Gastrocnemius medialis (tissue), 4 donors: ENCODE data around the gene DTNB. TPM values are rescaled to one million over a fixed set of nuclear protein-coding genes. Genes with fewer than 3 reads are reported as not detected.

ENCODE experiments used
- ATAC-seq, 2 donors: fragments of 150-250 bp; one replicate each; pipeline ENCODE4 v1.9.1; 2016
- DNase-seq, 2 donors: peaks; one replicate each; pipeline ENCODE4 v3.0.0-alpha.2; 2019
- H3K27ac ChIP-seq, 4 donors: fragments of 200-600 bp; sonication (generic); 1 replicate in 1 of 4; 2 replicates in 3 of 4; pipeline ENCODE4 v1.5.1; 2016 to 2018; ENCODE audit warnings: mild to moderate bottlenecking in 2 of 4, moderate library complexity in 1 of 4
- H3K27me3 ChIP-seq, 3 donors: fragments of 200-600 bp; sonication (generic) in 2 of 3; 1 replicate in 1 of 3; 2 replicates in 2 of 3; pipeline versions ENCODE4 v1.5.1 to v1.6.0; 2016 to 2019; ENCODE audit warnings: mild to moderate bottlenecking in 1 of 3, moderate library complexity in 1 of 3
- H3K36me3 ChIP-seq, 2 donors: fragments of 200-600 bp; sonication (generic) in 1 of 2; one replicate each; pipeline ENCODE4 v1.5.1; 2017 to 2018
- H3K4me1 ChIP-seq, 2 donors: fragments of 200-600 bp; sonication (generic) in 1 of 2; one replicate each; pipeline ENCODE4 v1.5.1; 2016 to 2017; ENCODE audit warnings: mild to moderate bottlenecking in 2 of 2
- H3K4me3 ChIP-seq, 4 donors: fragments of 200-600 bp; sonication (generic) in 3 of 4; 1 replicate in 1 of 4; 2 replicates in 3 of 4; pipeline ENCODE4 v1.5.1; 2016 to 2019; ENCODE audit warnings: mild to moderate bottlenecking in 2 of 4
- H3K9me3 ChIP-seq, 3 donors: fragments of 200-600 bp; sonication (generic) in 2 of 3; 1 replicate in 1 of 3; 2 replicates in 2 of 3; pipeline ENCODE4 v1.5.1; 2016 to 2019
- POLR2A ChIP-seq, 2 donors: fragments of 450-650 bp; IDR thresholded peaks; one replicate each; pipeline ENCODE4 v1.6.1; 2017; ENCODE audit warnings: antibody characterized with exemption in 2 of 2, mild to moderate bottlenecking in 2 of 2, moderate library complexity in 2 of 2
- in situ Hi-C, 4 donors: fragments of 200-750 bp; cut with MboI; loops; one replicate each; pipeline versions ENCODE4 v1.15.0 to v1.8.0; 2017; ENCODE audit warnings: low sequenced_read_pairs in 4 of 4
- intact Hi-C: fragments of 100-400 bp; cut with DNase I; formaldehyde crosslinking; loops from one replicate; pipeline ENCODE4 v1.15.1; 2023; ENCODE audit warnings: low total_unique reads
- total RNA-seq, 4 donors: library from RNA; depleted of rRNA; stranded (reverse); fragments of >200 nt; gene quantifications; one replicate each; pipeline versions ENCODE4 v1.1.0 to v1.2.3, GENCODE V29; 2016
- TF ChIP-seq, protein P1 (sequence below), 5 experiments: fragments of 450-650 bp in 3 of 5; fragments of 200-600 bp in 2 of 5; sonication (generic) in 2 of 5; IDR thresholded peaks in 4 of 5; conservative IDR thresholded peaks in 1 of 5; 1 replicate in 4 of 5; 2 replicates in 1 of 5; pipeline ENCODE4 v1.5.1; 2016 to 2019; ENCODE audit warnings: antibody characterized with exemption in 5 of 5, mild to moderate bottlenecking in 3 of 5, moderate library complexity in 3 of 5

Gene DTNB
- total RNA-seq, 4 donors from 2014 or later = 1.0 to 6.6 (median 4.1) TPM

DNA sequence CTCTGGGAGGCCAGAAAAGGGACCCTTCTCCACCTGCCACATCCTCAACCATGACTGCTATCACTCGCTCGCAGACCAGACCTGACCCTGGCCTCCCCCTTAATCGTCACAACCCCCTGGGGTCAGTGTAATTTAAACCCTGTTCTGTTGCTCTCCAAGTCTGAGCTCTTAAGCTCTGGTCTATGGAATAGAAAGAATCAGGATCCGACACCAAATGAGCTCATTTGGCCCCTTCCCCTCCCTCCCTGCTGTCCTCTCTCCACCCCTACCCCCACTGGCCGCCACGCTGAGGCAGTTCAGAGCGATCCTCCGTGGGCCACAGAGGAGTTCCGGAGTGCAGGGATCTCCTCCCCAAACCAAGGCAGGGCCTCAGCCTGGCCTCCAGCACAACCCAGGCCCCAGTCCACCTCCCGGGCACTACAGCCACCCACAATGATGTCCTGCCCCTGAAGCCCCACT lies 337.0 kb downstream of the DTNB start:
- Histone ChIP-seq H3K4me1 (peaks cover 83 to 90% of the 10 kb centered on the region in 2 donors), H3K27ac (peak overlapping the region; percentile 70 to 98 (median 85)), H3K27me3 (no peaks in the 10 kb centered on the region), H3K4me3 (no peak overlapping the region), H3K9me3 (no peaks in the 10 kb centered on the region), H3K36me3 (no peaks in the 10 kb centered on the region)
- ATAC-seq (no peak), DNase-seq (no peak)
- intact Hi-C loops = no loop called here
- in situ Hi-C loops = no loop called here
- TF ChIP-seq, protein P1, sequence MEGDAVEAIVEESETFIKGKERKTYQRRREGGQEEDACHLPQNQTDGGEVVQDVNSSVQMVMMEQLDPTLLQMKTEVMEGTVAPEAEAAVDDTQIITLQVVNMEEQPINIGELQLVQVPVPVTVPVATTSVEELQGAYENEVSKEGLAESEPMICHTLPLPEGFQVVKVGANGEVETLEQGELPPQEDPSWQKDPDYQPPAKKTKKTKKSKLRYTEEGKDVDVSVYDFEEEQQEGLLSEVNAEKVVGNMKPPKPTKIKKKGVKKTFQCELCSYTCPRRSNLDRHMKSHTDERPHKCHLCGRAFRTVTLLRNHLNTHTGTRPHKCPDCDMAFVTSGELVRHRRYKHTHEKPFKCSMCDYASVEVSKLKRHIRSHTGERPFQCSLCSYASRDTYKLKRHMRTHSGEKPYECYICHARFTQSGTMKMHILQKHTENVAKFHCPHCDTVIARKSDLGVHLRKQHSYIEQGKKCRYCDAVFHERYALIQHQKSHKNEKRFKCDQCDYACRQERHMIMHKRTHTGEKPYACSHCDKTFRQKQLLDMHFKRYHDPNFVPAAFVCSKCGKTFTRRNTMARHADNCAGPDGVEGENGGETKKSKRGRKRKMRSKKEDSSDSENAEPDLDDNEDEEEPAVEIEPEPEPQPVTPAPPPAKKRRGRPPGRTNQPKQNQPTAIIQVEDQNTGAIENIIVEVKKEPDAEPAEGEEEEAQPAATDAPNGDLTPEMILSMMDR (IDR thresholded peaks at IDR 0.05 in 4 of 5, conservative IDR thresholded peaks at IDR 0.05 in 1 of 5) = no peak
- no peak for TF ChIP-seq POLR2A (IDR thresholded peaks at IDR 0.05)

DNA sequence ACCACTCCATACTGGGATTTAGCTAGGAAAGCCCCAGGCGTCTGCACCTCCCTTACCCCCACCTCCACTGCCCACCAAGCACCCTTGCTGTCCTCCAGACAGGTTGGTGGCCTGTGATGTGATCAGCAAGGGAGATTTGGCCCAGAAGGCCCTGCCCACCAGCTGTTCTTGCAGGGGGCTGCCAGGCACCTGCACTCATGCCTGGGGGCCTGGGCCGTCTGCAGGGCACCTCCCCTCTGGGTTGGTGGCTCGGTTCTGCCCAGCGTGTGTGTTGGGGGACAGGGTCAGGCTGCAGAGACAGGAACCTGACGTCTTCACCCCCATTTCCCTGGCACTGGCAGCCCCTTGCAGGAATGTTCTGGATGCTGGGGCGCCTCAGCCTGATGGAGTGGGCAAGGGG lies 337.4 kb downstream of the DTNB start:
- Histone ChIP-seq H3K27me3 (no peaks in the 10 kb centered on the region), H3K36me3 (no peaks in the 10 kb centered on the region), H3K9me3 (no peaks in the 10 kb centered on the region), H3K4me3 (no peak overlapping the region), H3K27ac (peak overlapping the region; percentile 70 to 98 (median 85)), H3K4me1 (peaks cover 84 to 91% of the 10 kb centered on the region in 2 donors)
- in situ Hi-C loops (no loop called here), intact Hi-C loops (loop anchor here (2.0 kb wide), 1 partner anchor 19 kb away; no protein-coding TSS in a partner anchor)
- DNase-seq (no peak), ATAC-seq (no peak)
- TF ChIP-seq, protein P1 (IDR thresholded peaks at IDR 0.05 in 4 of 5, conservative IDR thresholded peaks at IDR 0.05 in 1 of 5) = no peak
- TF ChIP-seq POLR2A (IDR thresholded peaks at IDR 0.05) = no peak

DNA sequence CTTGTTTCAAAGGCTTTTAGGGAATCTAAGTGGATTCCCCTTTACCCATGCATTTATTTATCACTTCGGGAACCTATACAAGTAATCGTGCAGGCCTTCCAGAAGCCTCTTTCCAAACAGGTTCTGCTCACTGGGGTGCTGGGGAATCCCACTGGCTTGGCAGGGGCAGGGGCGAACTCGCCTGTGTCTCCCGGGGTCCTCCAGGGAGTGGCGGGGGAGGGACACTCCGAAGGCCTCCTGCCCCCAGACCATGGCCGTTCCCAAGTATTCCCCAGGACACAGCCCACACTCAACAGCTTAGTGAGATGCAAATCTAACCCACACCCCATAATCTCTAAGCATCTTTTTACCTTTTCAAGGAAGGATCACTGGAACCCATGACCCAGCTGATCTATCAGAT lies 338.2 kb downstream of the DTNB start:
- ATAC-seq = no peak

DNA sequence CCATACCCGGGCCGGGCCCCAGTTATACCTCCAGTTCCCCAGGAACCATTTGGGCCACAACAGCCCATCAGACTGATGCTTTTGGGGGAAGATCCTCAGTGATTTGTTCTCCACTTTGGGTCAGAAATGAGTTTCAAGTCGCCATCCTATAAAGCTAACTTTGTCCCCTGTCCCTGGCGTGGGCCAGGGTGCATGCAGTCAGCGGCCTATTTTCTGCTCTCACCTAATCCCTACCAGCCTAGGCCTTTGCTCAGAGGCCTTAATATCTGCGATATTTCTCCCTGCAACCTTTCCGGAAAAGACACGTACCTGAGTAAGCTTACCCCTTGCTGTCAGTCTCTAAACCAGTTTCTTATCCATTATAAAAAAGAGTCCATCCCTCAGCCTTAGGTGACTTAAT lies 338.9 kb downstream of the DTNB start:
- ATAC-seq (peak; percentile 63 to 65), DNase-seq (no peak)
- Histone ChIP-seq H3K4me1 (peaks cover 90 to 97% of the 10 kb centered on the region in 2 donors), H3K4me3 (no peak overlapping the region), H3K27me3 (no peaks in the 10 kb centered on the region), H3K36me3 (no peaks in the 10 kb centered on the region), H3K27ac (peak overlapping the region; percentile 70 to 98 (median 85)), H3K9me3 (no peaks in the 10 kb centered on the region)
- intact Hi-C loops = loop anchor here (2.0 kb wide), 1 partner anchor 18 kb away; no protein-coding TSS in a partner anchor
- in situ Hi-C loops = no loop called here
- TF ChIP-seq, protein P1 (IDR thresholded peaks at IDR 0.05 in 4 of 5, conservative IDR thresholded peaks at IDR 0.05 in 1 of 5) = no peak
- TF ChIP-seq POLR2A (IDR thresholded peaks at IDR 0.05) = no peak

More for the DNA sequence above, 338.2 kb downstream of the DTNB start:
- in situ Hi-C loops = no loop called here
- H3K9me3 ChIP-seq = no peaks in the 10 kb centered on the region
- peak overlapping the region; percentile 70 to 98 (median 85) for H3K27ac ChIP-seq
- DNase-seq = no peak
- intact Hi-C loops = loop anchor here (2.0 kb wide), 1 partner anchor 18 kb away; no protein-coding TSS in a partner anchor
- TF ChIP-seq POLR2A (IDR thresholded peaks at IDR 0.05) = no peak
- TF ChIP-seq, protein P1 (IDR thresholded peaks at IDR 0.05 in 4 of 5, conservative IDR thresholded peaks at IDR 0.05 in 1 of 5) = no peak
- H3K36me3 ChIP-seq = no peaks in the 10 kb centered on the region
- H3K4me3 ChIP-seq = no peak overlapping the region
- peaks cover 91 to 97% of the 10 kb centered on the region in 2 donors for H3K4me1 ChIP-seq
- H3K27me3 ChIP-seq = no peaks in the 10 kb centered on the region
